Activated CD8-positive, alpha-beta memory T cell treated with anti-CD3 and anti-CD28 coated beads for 24 hours (primary cell): Measurements from ENCODE around the gene ADAT1.

Experiments
- DNase-seq: peaks from one replicate; pipeline ENCODE4 v3.0.0-alpha.2; 2020

The ADAT1 gene

GRCh38 chr16:75575958-75576357, 47.1 kb downstream of the ADAT1 start:
- no peak for DNase-seq

GRCh38 chr16:75573955-75574354, 49.1 kb downstream of the ADAT1 start:
- no peak for DNase-seq

- DNase-seq, result no peak
Measured at GRCh38 chr16:75572864-75573542, 50.1 kb downstream of the ADAT1 start.

- DNase-seq, result no peak
Measured at GRCh38 chr16:75570396-75571065, 52.5 kb downstream of the ADAT1 start.

GRCh38 chr16:75567911-75568310, 55.2 kb downstream of the ADAT1 start:
- DNase-seq, result no peak

- peak; percentile 60 for DNase-seq
Measured at GRCh38 chr16:75566758-75567255, 56.3 kb downstream of the ADAT1 start.

- DNase-seq, result peak; percentile 97
Measured at GRCh38 chr16:75566040-75566757, 56.9 kb downstream of the ADAT1 start, which contains the start of gene GABARAPL2. Gene GABARAPL2, plus strand, starts transcription at chr16:75566379. Its CDS starts 108 bp downstream, at chr16:75566487.

- DNase-seq, result no peak
Measured at GRCh38 chr16:75565640-75566039, 57.4 kb downstream of the ADAT1 start.

- DNase-seq, result no peak
Measured at GRCh38 chr16:75559564-75560372, 63.3 kb downstream of the ADAT1 start.

- no peak for DNase-seq
Measured at GRCh38 chr16:75558846-75559401, 64.2 kb downstream of the ADAT1 start.

- no peak for DNase-seq
Measured at GRCh38 chr16:75556431-75556950, 66.6 kb downstream of the ADAT1 start.

- peak; percentile 97 for DNase-seq
Measured at GRCh38 chr16:75555707-75556430, 67.2 kb downstream of the ADAT1 start, which contains the start of gene TMEM231. Gene TMEM231, minus strand, starts transcription at chr16:75556252. Its CDS starts 43 bp downstream, at chr16:75556209.

- DNase-seq, result peak; percentile 60
Measured at GRCh38 chr16:75555213-75555706, 67.8 kb downstream of the ADAT1 start.

GRCh38 chr16:75552951-75553350, 70.1 kb downstream of the ADAT1 start:
- no peak for DNase-seq

- no peak for DNase-seq
Measured at GRCh38 chr16:75550211-75550662, 72.8 kb downstream of the ADAT1 start.
